ENCODE data around the gene LRBA. TPM values are rescaled to one million over a fixed set of nuclear protein-coding genes. Genes with fewer than 3 reads are reported as not detected.

LRBA gene
- total RNA-seq, 1 donor from 2014 or later: 46.2 TPM

GRCh38 chr4:150827226-150827625 lies 187.9 kb downstream of the LRBA start:
- Histone ChIP-seq H3K4me1 (no peaks in the 10 kb centered on the region), H3K27me3 (ENCODE audit: low read depth) (no peaks in the 10 kb centered on the region), H3K27ac (no peak overlapping the region), H3K9me3 (no peaks in the 10 kb centered on the region), H3K4me3 (no peak overlapping the region), H3K36me3 (peaks cover 14% of the 10 kb centered on the region)
- no peak for ATAC-seq
- intact Hi-C loops (cut with DNase I): no loop called here
- DNase-seq: no peak
- TF ChIP-seq CTCF (IDR thresholded peaks at IDR 0.05): no peak

GRCh38 chr4:150826306-150826705 lies 188.8 kb downstream of the LRBA start:
- ATAC-seq: no peak
- Histone ChIP-seq H3K4me3 (no peak overlapping the region), H3K27me3 (ENCODE audit: low read depth) (no peaks in the 10 kb centered on the region), H3K4me1 (no peaks in the 10 kb centered on the region), H3K36me3 (peaks cover 14% of the 10 kb centered on the region), H3K9me3 (no peaks in the 10 kb centered on the region), H3K27ac (no peak overlapping the region)
- TF ChIP-seq CTCF (IDR thresholded peaks at IDR 0.05): no peak
- intact Hi-C loops (cut with DNase I): no loop called here
- no peak for DNase-seq

GRCh38 chr4:150822407-150822806 lies 192.7 kb downstream of the LRBA start:
- intact Hi-C loops (cut with DNase I): no loop called here
- DNase-seq (no peak), ATAC-seq (no peak)
- H3K4me3 ChIP-seq: no peak overlapping the region
- H3K27ac ChIP-seq: no peak overlapping the region
- H3K9me3 ChIP-seq: no peaks in the 10 kb centered on the region
- no peaks in the 10 kb centered on the region for H3K4me1 ChIP-seq
- no peaks in the 10 kb centered on the region for H3K27me3 ChIP-seq (ENCODE audit: low read depth)
- H3K36me3 ChIP-seq: peaks cover 2% of the 10 kb centered on the region
- TF ChIP-seq CTCF (IDR thresholded peaks at IDR 0.05): no peak

GRCh38 chr4:150821641-150822040 lies 193.4 kb downstream of the LRBA start:
- no peak overlapping the region for H3K27ac ChIP-seq
- no peaks in the 10 kb centered on the region for H3K27me3 ChIP-seq (ENCODE audit: low read depth)
- no peaks in the 10 kb centered on the region for H3K4me1 ChIP-seq
- ATAC-seq (no peak), DNase-seq (no peak)
- no peaks in the 10 kb centered on the region for H3K9me3 ChIP-seq
- H3K36me3 ChIP-seq: no peaks in the 10 kb centered on the region
- H3K4me3 ChIP-seq: no peak overlapping the region
- intact Hi-C loops (cut with DNase I): no loop called here
- TF ChIP-seq CTCF (IDR thresholded peaks at IDR 0.05): no peak

GRCh38 chr4:150820409-150820808 lies 194.7 kb downstream of the LRBA start:
- H3K9me3 ChIP-seq: no peaks in the 10 kb centered on the region
- no peaks in the 10 kb centered on the region for H3K4me1 ChIP-seq
- no peak overlapping the region for H3K4me3 ChIP-seq
- no peak for TF ChIP-seq CTCF (IDR thresholded peaks at IDR 0.05)
- no peaks in the 10 kb centered on the region for H3K36me3 ChIP-seq
- no peaks in the 10 kb centered on the region for H3K27me3 ChIP-seq (ENCODE audit: low read depth)
- DNase-seq (no peak), ATAC-seq (no peak)
- intact Hi-C loops (cut with DNase I): no loop called here
- H3K27ac ChIP-seq: no peak overlapping the region

- Histone ChIP-seq H3K27me3 (ENCODE audit: low read depth) (no peaks in the 10 kb centered on the region), H3K4me1 (no peaks in the 10 kb centered on the region), H3K36me3 (no peaks in the 10 kb centered on the region), H3K27ac (no peak overlapping the region), H3K4me3 (no peak overlapping the region), H3K9me3 (no peaks in the 10 kb centered on the region)
- intact Hi-C loops (cut with DNase I): no loop called here
- no peak for DNase-seq
- TF ChIP-seq CTCF (IDR thresholded peaks at IDR 0.05): no peak
- ATAC-seq: no peak
These were observed 196.4 kb downstream of the LRBA start for GRCh38 chr4:150818661-150819060.

All from lower lobe of right lung (tissue), 2 donors.